SK-N-SH treated with all-trans-retinoic acid at 6 μM for 48 hours (cell line): Measurements from ENCODE around the gene EMC6.

Experiments used
- ATAC-seq: fragments of 200-7000 bp; cut with Tn5 transposase; 3 replicates; pipeline ENCODE4 v1.9.1; 2020; ENCODE audit warnings: mild to moderate bottlenecking, moderate library complexity
- OSR1 ChIP-seq: fragments of 250-450 bp; sonication (Bioruptor Pico); IDR thresholded peaks from 2 replicates; pipeline ENCODE4 v1.8.0; 2022; ENCODE audit warnings: moderate library complexity, mild to moderate bottlenecking, inconsistent platforms
- PPARA ChIP-seq: fragments of 250-450 bp; sonication (Bioruptor Pico); IDR thresholded peaks from 2 replicates; pipeline ENCODE4 v1.5.0; 2020; ENCODE audit warnings: mild to moderate bottlenecking, borderline replicate concordance
- RARB ChIP-seq: fragments of 250-450 bp; sonication (Bioruptor Pico); IDR thresholded peaks from 2 replicates; pipeline ENCODE4 v1.8.0; 2021; ENCODE audit warnings: mild to moderate bottlenecking, moderate library complexity
- TOX ChIP-seq: fragments of 250-450 bp; sonication (Bioruptor Pico); IDR thresholded peaks from 2 replicates; pipeline ENCODE4 v1.8.0; 2021; ENCODE audit warnings: mild to moderate bottlenecking, moderate library complexity, borderline replicate concordance
- ZFP3 ChIP-seq: fragments of 250-450 bp; sonication (Bioruptor Pico); IDR thresholded peaks from 2 replicates; pipeline ENCODE4 v1.5.0; 2020; ENCODE audit warnings: mild to moderate bottlenecking, moderate library complexity
- ZNF565 ChIP-seq: fragments of 450-650 bp; formaldehyde crosslinking; conservative IDR thresholded peaks from 2 replicates; pipeline ENCODE4 v1.5.0; 2020; ENCODE audit warnings: low read depth, mild to moderate bottlenecking, moderate library complexity
- ZNF70 ChIP-seq: fragments of 450-650 bp; formaldehyde crosslinking; IDR thresholded peaks from 2 replicates; pipeline ENCODE4 v1.5.0; 2020; ENCODE audit warnings: mild to moderate bottlenecking, moderate library complexity
- TF ChIP-seq, protein P1 (sequence below): fragments of 250-450 bp; sonication (Bioruptor Pico); IDR thresholded peaks from 2 replicates; pipeline ENCODE4 v1.8.0; 2020; ENCODE audit warnings: mild to moderate bottlenecking, moderate library complexity, borderline replicate concordance
- TF ChIP-seq, protein P2 (sequence below): fragments of 250-450 bp; sonication (Bioruptor Pico); IDR thresholded peaks from 2 replicates; pipeline ENCODE4 v1.8.0; 2021; ENCODE audit warnings: low read depth, mild to moderate bottlenecking, moderate library complexity, borderline replicate concordance
- TF ChIP-seq, protein P3 (sequence below): fragments of 250-450 bp; sonication (Bioruptor Pico); IDR thresholded peaks from 2 replicates; pipeline ENCODE4 v1.5.0; 2020; ENCODE audit warnings: mild to moderate bottlenecking, moderate library complexity
- TF ChIP-seq, protein P4 (sequence below): fragments of 250-450 bp; sonication (Bioruptor Pico); IDR thresholded peaks from 2 replicates; pipeline ENCODE4 v1.5.1; 2020; ENCODE audit warnings: low read depth, mild to moderate bottlenecking, moderate library complexity
- TF ChIP-seq, protein P5 (sequence below): fragments of 250-450 bp; sonication (Bioruptor Pico); IDR thresholded peaks from 2 replicates; pipeline ENCODE4 v1.5.1; 2021; ENCODE audit warnings: mild to moderate bottlenecking, moderate library complexity

EMC6 gene

DNA sequence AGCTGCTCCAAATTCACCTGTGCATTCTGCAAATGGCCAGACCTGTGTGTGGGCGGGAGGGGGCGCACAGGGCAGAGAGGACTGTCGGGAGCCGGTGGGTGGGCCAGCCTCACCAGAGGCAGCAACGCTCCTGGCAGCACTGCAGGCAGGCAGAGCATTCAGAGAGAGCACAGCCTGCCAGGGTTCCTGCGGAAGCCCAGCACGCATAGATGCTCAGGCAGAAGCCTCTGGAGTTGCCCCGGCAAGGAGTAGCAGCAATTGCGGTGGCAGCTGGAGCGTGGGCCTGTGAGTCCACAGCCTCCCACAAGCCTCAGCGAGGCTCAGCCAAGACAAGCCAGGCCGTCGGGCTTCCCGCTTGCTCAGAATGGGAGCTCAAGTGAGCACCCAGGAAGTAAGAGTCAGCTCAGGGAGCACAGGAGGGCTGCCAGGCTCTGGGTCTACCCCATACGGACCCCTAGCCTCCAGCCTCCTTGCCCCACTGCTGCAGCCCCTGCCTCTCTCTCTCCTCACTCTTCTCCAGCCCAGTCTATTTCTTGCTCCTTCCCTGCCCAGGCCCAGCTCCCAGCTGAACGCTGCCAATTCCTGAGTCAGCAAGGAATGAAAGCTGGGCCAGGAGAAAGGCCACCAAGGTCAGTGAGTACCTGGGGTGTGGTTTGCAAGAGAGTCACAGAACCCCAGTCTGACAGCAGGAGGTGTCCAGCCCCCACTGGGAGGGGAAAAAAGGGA, 9.6 kb downstream of the EMC6 start:
- ATAC-seq: peak; percentile 42
- TF ChIP-seq OSR1 (CRISPR knock-in tag): no peak
- TF ChIP-seq, protein P1, sequence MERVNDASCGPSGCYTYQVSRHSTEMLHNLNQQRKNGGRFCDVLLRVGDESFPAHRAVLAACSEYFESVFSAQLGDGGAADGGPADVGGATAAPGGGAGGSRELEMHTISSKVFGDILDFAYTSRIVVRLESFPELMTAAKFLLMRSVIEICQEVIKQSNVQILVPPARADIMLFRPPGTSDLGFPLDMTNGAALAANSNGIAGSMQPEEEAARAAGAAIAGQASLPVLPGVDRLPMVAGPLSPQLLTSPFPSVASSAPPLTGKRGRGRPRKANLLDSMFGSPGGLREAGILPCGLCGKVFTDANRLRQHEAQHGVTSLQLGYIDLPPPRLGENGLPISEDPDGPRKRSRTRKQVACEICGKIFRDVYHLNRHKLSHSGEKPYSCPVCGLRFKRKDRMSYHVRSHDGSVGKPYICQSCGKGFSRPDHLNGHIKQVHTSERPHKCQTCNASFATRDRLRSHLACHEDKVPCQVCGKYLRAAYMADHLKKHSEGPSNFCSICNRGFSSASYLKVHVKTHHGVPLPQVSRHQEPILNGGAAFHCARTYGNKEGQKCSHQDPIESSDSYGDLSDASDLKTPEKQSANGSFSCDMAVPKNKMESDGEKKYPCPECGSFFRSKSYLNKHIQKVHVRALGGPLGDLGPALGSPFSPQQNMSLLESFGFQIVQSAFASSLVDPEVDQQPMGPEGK (CRISPR knock-in tag): no peak
- no peak for TF ChIP-seq ZNF565 (CRISPR knock-in tag)
- TF ChIP-seq TOX (CRISPR knock-in tag): no peak
- TF ChIP-seq, protein P2, sequence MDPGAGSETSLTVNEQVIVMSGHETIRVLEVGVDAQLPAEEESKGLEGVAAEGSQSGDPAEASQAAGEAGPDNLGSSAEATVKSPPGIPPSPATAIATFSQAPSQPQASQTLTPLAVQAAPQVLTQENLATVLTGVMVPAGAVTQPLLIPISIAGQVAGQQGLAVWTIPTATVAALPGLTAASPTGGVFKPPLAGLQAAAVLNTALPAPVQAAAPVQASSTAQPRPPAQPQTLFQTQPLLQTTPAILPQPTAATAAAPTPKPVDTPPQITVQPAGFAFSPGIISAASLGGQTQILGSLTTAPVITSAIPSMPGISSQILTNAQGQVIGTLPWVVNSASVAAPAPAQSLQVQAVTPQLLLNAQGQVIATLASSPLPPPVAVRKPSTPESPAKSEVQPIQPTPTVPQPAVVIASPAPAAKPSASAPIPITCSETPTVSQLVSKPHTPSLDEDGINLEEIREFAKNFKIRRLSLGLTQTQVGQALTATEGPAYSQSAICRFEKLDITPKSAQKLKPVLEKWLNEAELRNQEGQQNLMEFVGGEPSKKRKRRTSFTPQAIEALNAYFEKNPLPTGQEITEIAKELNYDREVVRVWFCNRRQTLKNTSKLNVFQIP (CRISPR knock-in tag): no peak
- no peak for TF ChIP-seq ZNF70 (CRISPR knock-in tag)
- TF ChIP-seq ZFP3: no peak
- TF ChIP-seq, protein P3, sequence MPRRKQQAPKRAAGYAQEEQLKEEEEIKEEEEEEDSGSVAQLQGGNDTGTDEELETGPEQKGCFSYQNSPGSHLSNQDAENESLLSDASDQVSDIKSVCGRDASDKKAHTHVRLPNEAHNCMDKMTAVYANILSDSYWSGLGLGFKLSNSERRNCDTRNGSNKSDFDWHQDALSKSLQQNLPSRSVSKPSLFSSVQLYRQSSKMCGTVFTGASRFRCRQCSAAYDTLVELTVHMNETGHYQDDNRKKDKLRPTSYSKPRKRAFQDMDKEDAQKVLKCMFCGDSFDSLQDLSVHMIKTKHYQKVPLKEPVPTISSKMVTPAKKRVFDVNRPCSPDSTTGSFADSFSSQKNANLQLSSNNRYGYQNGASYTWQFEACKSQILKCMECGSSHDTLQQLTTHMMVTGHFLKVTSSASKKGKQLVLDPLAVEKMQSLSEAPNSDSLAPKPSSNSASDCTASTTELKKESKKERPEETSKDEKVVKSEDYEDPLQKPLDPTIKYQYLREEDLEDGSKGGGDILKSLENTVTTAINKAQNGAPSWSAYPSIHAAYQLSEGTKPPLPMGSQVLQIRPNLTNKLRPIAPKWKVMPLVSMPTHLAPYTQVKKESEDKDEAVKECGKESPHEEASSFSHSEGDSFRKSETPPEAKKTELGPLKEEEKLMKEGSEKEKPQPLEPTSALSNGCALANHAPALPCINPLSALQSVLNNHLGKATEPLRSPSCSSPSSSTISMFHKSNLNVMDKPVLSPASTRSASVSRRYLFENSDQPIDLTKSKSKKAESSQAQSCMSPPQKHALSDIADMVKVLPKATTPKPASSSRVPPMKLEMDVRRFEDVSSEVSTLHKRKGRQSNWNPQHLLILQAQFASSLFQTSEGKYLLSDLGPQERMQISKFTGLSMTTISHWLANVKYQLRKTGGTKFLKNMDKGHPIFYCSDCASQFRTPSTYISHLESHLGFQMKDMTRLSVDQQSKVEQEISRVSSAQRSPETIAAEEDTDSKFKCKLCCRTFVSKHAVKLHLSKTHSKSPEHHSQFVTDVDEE (CRISPR knock-in tag): no peak
- no peak for TF ChIP-seq PPARA (CRISPR knock-in tag)
- TF ChIP-seq, protein P4, sequence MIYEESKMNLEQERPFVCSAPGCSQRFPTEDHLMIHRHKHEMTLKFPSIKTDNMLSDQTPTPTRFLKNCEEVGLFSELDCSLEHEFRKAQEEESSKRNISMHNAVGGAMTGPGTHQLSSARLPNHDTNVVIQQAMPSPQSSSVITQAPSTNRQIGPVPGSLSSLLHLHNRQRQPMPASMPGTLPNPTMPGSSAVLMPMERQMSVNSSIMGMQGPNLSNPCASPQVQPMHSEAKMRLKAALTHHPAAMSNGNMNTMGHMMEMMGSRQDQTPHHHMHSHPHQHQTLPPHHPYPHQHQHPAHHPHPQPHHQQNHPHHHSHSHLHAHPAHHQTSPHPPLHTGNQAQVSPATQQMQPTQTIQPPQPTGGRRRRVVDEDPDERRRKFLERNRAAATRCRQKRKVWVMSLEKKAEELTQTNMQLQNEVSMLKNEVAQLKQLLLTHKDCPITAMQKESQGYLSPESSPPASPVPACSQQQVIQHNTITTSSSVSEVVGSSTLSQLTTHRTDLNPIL (CRISPR knock-in tag): no peak
- no peak for TF ChIP-seq RARB (CRISPR knock-in tag)

DNA sequence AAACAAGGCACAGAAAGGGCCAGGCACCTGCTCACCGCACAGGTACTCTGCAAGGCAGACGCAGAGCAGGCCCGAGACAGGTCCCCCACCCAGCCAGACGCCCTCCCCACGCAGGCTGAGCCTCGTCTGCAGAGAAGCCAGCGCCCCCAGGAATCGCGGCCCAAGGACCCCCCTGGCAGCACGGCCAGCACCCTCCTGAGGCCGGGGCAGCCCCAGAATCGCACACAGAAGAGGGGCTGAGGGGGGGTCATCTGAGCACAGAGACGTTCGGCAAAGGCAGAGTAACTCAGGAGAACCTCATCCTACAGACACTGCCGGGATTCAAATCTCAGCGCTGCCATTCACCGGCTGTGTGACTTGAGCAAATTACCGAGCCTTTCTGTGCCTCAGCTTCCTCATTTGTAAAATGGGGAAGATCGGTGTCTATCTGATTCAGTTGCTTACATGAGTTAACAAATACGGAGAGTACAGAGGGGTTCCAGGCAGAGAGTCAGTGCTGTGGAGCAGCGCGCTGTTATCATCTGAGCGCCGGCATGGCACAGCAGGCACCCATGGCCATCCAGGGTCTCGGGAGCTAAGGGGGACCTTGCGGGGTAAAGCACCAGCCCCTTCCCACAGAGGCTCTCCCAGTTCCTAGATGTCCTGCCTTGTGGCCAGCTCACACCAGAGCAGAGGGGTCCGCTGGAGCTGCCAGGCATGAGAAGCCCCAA, 10.4 kb downstream of the EMC6 start:
- TF ChIP-seq, protein P1 (CRISPR knock-in tag): no peak
- TF ChIP-seq ZFP3: no peak
- TF ChIP-seq, protein P3 (CRISPR knock-in tag): no peak
- no peak for TF ChIP-seq ZNF70 (CRISPR knock-in tag)
- no peak for TF ChIP-seq TOX (CRISPR knock-in tag)
- TF ChIP-seq, protein P5, sequence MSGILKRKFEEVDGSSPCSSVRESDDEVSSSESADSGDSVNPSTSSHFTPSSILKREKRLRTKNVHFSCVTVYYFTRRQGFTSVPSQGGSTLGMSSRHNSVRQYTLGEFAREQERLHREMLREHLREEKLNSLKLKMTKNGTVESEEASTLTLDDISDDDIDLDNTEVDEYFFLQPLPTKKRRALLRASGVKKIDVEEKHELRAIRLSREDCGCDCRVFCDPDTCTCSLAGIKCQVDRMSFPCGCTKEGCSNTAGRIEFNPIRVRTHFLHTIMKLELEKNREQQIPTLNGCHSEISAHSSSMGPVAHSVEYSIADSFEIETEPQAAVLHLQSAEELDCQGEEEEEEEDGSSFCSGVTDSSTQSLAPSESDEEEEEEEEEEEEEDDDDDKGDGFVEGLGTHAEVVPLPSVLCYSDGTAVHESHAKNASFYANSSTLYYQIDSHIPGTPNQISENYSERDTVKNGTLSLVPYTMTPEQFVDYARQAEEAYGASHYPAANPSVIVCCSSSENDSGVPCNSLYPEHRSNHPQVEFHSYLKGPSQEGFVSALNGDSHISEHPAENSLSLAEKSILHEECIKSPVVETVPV (CRISPR knock-in tag): no peak
- TF ChIP-seq, all 23 proteins: peak for 0
- no peak for ATAC-seq
